Measurements from ENCODE around the gene TRERF1.
A peak's percentile ranks its signal among the peaks of the same experiment; 100 is the strongest.

Gene TRERF1

DNA sequence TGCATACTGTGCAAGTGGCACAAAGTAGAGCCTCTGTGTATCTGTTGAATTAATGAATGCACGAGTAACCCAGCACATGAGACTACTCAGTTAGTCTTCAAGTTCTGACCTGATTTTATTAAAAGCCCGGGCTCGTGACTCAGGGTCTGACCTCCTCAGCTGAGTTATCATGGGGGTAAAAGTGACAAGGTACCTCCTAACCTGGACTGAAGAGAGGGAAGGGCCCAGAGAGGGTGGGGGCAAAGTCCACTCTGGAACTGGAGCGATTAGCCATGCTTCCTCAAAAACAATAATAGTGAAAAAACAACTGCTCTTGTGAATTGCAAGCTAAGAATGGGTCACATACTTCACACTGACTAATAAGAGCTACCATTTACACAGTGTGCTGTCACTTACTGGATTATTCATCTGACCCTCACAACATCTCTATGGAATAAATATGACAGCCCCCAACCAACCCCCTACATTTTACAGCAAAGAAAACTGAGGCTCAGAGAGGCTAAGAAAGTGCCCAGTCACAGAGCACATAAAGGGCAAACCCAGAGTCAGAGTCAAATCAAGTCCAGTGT is 26.7 kb downstream of the TRERF1 start:
- DNase-seq (ENCODE audit: low read depth in 1 of 2, low spot score in 1 of 2), result no peak

DNA sequence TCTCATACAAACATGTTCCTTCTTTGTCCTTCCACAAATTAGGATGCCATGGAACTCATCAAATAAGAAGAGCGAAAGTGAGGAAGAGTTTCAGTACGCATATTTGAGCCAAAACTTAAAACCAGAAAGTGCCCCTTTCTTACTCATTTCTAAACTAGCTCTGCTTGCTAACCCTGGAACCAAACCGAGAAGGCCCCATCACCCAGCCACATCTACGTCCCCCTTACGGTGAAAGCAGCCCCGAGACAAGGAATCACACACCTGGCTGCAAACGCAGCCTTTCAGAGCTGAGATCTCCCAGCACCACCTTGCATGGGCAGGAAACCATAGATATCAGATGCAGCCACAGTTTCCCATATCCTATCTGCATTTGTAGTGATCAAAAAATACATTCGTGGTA is 28.5 kb downstream of the TRERF1 start:
- no peak for DNase-seq (ENCODE audit: low read depth in 1 of 2, low spot score in 1 of 2)

DNA sequence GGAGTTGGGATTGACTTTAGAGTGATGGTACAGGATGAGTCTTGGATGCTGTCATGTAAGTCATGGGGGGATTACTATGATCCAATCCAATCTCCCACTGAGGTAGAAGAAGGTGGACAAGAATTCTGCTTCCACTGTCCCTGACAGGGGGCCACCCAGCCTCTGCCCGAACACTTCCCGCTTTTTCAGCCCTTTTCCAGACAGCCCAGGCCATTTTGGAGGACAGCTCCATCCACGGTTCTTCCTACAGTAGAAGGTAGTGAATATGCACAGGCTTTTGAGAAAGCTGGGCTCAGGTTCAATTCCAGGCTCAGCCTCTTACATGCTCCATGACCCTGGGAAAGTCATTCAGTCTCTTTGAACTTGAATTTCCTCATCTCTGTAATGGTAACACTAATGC is 31.0 kb downstream of the TRERF1 start:
- DNase-seq (ENCODE audit: low read depth in 1 of 2, low spot score in 1 of 2), result no peak

DNA sequence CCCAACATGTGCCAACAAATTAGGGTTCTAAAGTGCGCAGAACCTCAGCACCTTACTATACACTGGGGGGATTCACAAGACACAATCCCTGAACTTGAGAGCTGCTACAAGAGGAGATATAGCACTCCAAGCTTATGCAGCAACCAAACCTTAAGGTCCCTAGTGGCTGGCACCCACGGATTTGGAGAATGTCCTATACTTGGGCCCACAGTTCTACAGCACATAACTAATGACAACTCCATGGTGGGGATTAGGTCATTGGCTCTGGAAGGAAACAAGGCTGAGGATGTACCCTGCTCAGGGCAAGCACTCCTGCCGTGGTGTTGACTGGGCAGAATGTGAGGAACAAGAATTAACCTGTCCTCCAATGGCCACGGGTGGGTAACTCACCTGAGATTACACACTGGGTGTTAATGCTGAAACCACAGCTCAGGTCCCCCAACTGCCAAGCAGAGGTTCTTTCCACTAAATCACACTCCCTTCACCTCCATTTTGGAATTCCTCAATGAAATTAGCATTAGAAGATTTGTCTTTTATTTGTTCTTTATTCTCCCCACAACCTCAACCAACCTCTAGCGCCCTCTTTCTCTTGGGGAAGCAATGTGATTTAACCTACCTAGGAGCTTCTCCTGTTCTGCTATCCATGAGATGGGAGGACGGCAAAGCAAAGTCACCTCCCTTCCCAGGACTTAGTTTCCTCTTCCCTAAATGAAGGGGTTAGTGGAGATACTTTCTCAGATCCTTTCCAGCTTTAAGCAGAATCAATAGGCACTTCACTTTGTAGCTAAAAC is 32.0 kb downstream of the TRERF1 start:
- no peak for DNase-seq (ENCODE audit: low read depth in 1 of 2, low spot score in 1 of 2)

- no peak for DNase-seq (ENCODE audit: low read depth in 1 of 2, low spot score in 1 of 2)
Observed at GRCh38 chr6:42418724-42419123, 33.0 kb downstream of the TRERF1 start.

DNA sequence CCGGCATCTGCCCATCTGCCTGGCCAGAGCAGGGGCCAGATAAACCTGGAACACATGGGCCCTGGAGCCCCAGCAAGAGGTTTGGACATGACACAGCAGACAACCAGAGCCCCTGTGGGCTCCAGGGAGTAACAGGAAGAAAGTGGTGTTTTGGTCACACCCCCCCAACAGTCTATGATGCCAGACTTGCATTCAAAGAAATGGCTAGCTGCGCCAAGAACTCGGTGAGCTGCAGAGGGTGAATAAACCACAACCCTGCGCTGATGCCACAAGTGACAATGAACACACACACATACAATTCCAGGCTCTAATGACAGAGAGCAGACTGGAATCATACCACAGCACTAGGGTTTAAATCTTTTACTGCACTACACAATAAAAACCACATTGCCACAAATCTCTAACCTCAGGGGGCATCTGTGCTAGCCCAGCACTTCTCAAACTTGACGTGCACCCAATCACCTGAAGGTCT is 34.0 kb downstream of the TRERF1 start:
- DNase-seq (ENCODE audit: low read depth in 1 of 2, low spot score in 1 of 2), result no peak

GRCh38 chr6:42411406-42411805 is 40.3 kb downstream of the TRERF1 start:
- no peak for DNase-seq (ENCODE audit: low read depth in 1 of 2, low spot score in 1 of 2)

DNA sequence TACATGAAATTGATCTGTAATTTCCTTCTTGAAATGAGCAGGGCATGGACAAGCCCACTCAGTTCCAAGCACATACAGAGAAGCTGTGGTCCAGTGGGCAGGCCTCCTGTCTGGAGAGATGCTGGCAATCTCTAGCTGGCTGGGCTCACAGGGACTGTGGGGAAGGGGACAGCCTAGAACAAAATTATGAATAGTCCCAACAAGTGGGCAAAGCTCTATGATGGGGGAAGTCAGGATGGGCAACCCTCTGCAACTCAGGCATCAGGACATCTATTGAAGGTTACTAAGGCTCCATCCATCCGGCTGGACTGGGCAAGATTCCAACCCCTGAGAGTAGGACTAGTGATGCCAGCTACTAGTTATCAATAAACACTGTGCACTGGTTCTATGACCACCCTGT is 40.9 kb downstream of the TRERF1 start:
- DNase-seq (ENCODE audit: low read depth in 1 of 2, low spot score in 1 of 2), result no peak

DNA sequence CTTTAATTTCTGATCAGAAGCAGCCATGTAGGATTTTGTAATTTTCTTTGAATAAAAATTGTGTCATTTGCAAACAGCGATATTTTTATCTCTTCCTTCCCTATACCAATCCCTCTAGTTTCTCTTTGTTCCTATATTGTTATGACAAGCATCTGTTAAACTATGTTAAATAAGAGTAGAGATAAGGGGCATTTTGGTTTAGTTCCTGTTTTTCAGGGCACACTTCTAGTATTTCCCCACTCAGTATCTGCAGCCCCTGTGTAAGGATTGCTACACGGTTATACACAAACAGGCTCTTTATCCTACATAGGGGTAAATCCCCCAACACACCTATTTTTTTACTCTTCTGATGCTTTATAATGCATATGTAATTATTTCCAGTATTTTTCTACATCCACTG is 42.1 kb downstream of the TRERF1 start:
- no peak for DNase-seq (ENCODE audit: low read depth in 1 of 2, low spot score in 1 of 2)

DNA sequence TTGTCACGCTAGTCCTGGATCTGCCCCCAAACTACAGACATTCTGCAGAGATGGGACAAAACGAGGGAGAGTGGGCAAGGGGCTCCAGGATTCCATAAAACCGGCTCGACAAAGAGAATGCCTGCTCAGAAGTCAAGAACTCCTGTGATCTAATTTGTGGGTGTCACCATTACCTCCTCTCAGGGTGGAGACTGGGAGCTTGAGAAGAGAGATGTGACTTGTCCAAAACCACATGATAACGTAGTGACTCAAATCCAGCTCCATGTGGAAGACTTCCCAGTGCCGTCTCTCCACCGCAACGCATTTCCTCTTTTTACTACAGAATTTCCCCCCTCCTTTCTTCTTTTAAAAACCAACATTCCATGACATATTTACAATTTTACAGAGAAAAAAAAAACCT is 44.3 kb downstream of the TRERF1 start:
- no peak for DNase-seq (ENCODE audit: low read depth in 1 of 2, low spot score in 1 of 2)

DNA sequence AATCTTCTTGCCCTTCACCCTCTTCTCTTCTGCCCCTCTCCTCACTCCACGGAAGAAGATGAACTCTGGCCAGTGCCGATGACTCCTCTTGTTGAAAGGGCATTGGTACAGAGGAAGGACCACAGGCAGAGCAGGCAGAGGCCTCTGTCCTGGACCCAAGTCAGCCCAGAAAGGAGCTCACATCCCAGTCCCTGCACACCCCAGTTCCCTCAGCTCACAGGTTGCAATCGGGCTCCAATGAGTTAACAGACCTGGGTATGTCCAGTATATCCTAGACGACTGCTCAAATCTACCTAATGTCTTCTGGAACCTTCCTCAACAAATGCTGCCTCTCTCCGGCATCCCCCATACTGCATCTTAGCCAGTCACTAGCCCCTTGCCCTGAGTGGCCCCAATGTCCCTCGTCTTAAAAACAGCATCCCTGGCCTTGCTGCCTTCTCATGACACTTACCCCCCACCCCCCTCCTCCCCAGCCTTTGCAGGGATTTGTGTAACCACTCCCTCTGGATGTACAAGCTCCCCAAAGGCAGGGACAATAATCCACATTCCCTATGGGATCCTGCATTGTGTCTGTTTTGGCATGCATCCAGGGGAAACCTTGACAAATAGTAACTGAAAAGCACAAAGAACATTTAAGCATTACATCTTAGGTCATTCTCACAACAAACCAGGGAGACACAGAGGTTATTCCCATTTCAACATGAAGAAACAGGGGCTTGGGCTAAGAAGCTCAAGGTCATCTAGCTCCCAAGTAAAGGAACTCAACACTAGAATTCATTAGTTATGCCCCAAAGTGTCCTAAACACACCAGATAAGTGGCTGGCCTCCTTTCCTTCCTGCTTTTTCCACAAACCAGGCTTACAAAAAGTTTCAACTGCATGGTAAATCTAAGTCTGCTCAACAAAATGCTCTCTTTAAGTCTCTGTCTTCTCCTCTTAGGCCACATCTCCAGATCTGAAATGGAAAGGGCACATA is 45.1 kb downstream of the TRERF1 start:
- DNase-seq (ENCODE audit: low read depth in 1 of 2, low spot score in 1 of 2), result no peak

DNA sequence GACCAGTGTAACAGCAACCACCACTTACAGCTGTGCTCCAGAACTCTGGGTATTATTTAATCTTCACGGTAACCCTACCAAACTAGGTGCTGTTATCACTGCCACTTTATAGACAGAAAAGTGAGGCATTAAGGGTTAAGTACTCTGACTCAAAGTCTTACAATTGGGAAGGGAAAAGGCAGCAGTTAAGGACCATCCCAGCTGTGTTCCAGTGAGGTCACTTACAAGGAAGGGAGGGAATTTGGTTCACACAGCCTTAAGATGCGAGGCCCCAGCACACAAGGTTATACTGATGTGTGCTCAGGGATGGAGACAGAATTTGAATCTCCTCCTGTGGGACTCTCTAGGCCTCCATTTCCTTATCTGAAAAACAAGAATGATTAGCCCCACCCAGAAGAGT is 46.7 kb downstream of the TRERF1 start:
- DNase-seq (ENCODE audit: low read depth in 1 of 2, low spot score in 1 of 2), result no peak

DNA sequence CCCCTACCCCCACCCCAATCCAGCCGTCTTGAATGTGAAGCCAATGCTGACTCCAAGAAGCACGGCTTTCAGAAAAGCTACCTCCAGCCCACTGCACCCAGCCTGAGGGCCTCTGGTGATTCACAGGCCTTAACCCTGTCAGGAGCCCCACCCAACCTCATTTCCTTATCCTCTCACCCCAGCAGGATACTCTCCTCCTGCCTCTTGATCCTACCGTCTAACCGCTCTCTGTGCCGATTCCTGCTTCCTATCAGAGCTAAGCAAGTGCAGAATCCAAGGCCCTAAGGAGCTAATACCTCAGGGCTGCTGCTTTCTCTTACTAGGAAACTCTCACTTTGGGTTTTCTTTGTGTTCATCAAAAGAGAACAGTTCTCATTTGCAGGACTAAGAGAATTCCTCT is 47.2 kb downstream of the TRERF1 start:
- DNase-seq (ENCODE audit: low read depth in 1 of 2, low spot score in 1 of 2), result peak in 1 of 2 donors; percentile 25

DNA sequence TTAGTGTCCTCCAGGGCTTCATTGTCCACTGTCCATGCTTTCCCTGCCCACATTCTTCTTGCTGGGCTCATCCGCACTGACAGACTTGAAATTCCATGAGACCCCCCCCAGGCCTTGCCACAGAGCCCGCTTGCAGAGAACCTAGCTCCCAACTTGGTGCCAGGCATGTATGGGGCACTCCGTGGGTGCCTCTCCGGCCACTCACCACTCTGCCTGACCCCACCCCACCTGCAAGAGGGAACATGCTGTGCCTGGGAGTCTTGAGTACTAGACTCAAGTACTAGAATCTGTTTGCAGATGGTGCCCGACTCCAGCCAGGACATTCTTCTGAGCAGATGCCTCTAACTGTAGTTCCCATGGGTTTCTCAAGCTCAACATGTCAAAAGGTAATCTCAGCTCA is 47.9 kb downstream of the TRERF1 start:
- no peak for DNase-seq (ENCODE audit: low read depth in 1 of 2, low spot score in 1 of 2)

- no peak for DNase-seq (ENCODE audit: low read depth in 1 of 2, low spot score in 1 of 2)
Observed at GRCh38 chr6:42403421-42403820, 48.3 kb downstream of the TRERF1 start.

GRCh38 chr6:42402184-42402583 is 49.5 kb downstream of the TRERF1 start:
- peak in 1 of 2 donors; percentile 61 for DNase-seq (ENCODE audit: low read depth in 1 of 2, low spot score in 1 of 2)

DNA sequence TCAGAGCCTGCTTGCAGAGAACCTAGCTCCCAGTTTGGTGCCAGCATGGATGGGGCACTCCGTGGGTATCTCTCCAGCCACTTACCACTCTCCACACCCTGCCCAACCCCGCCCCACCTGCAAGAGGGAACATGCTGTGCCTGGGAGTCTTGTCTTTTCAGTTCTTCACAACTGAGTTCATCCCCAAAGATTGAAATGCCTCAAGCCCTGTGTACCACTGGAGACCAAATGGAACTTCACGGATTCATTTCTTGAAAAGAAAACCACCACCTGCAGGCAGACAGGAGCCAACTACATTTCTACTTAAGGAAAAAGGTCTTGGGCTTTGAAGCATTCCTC is 50.1 kb downstream of the TRERF1 start:
- DNase-seq (ENCODE audit: low read depth in 1 of 2, low spot score in 1 of 2), result no peak

GRCh38 chr6:42400886-42401612 is 50.7 kb downstream of the TRERF1 start:
- DNase-seq (ENCODE audit: low read depth in 1 of 2, low spot score in 1 of 2), result no peak

GRCh38 chr6:42400061-42400760 is 51.5 kb downstream of the TRERF1 start:
- DNase-seq (ENCODE audit: low read depth in 1 of 2, low spot score in 1 of 2), result no peak

DNA sequence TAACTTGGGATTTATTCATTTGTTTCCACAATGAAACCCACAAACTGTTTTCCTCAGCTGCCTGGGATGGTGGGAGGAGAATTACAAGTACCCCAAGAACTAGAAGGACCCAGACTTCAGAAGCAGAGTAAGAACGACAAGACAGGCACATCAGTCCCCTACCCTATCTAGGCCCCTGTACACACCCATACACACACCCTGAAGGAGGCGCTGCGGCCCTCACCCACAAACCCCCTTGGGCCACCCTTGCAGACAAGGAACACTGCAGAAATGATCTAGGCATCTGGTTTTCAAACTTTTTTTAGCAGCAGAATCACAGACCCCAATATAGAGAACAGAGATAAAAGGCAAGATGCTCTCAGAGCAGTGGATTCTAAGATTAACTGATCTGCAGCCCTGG is 55.0 kb downstream of the TRERF1 start:
- DNase-seq (ENCODE audit: low read depth in 1 of 2, low spot score in 1 of 2), result no peak
